ENCODE data around the gene SPAAR. TPM values are rescaled to one million over a fixed set of nuclear protein-coding genes. Genes with fewer than 3 reads are reported as not detected.

Gene SPAAR
- total and polyA plus RNA-seq, 11 donors: 4.1 to 11.3 (median 7.0) TPM

DNA sequence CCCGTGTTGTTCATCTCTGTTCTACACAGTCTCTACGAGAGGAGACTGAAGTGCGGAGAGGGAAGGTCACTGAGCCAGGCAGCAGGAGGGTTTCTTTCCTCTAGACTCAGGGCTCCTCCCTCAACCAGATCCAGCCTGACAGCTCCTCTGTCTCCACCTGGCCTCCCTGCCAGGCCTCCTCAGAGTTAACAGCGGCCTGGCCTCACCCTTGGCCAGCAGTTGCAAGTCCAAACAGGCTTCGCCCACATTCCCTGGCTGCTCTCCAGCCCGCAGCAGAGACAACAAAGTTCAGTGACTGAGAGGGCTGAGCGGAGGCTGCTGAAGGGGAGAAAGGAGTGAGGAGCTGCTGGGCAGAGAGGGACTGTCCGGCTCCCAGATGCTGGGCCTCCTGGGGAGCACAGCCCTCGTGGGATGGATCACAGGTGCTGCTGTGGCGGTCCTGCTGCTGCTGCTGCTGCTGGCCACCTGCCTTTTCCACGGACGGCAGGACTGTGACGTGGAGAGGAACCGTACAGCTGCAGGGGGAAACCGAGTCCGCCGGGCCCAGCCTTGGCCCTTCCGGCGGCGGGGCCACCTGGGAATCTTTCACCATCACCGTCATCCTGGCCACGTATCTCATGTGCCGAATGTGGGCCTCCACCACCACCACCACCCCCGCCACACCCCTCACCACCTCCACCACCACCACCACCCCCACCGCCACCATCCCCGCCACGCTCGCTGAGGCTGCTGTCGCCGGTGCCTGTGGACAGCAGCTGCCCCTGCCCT is 3.2 kb upstream of the SPAAR start, which contains the start of gene HRCT1:
HRCT1 (plus strand) TSS at position 291 of the 768 bp plus-strand sequence; CDS start at position 377, 86 bp downstream.
- Histone ChIP-seq H3K36me3 (no peaks in the 10 kb centered on the region), H3K27ac (peak within 1 kb of the TSS; percentile 87 to 98 (median 95)), H3K9me3 (no peaks in the 10 kb centered on the region), H3K4me1 (peaks cover 21 to 85% (median 76%) of the 10 kb centered on the region in 12 donors), H3K27me3 (no peaks in the 10 kb centered on the region), H3K4me3 (peak within 1 kb of the TSS in 10 of 12 donors; percentile 7 to 59 (median 47))
- WGBS, 4 donors: 39 to 54% (median 43%) methylated on average over 21 to 30 of the region's 30 CpGs
- peak; percentile 36 to 74 (median 51) for ATAC-seq
- TF ChIP-seq, protein P1, sequence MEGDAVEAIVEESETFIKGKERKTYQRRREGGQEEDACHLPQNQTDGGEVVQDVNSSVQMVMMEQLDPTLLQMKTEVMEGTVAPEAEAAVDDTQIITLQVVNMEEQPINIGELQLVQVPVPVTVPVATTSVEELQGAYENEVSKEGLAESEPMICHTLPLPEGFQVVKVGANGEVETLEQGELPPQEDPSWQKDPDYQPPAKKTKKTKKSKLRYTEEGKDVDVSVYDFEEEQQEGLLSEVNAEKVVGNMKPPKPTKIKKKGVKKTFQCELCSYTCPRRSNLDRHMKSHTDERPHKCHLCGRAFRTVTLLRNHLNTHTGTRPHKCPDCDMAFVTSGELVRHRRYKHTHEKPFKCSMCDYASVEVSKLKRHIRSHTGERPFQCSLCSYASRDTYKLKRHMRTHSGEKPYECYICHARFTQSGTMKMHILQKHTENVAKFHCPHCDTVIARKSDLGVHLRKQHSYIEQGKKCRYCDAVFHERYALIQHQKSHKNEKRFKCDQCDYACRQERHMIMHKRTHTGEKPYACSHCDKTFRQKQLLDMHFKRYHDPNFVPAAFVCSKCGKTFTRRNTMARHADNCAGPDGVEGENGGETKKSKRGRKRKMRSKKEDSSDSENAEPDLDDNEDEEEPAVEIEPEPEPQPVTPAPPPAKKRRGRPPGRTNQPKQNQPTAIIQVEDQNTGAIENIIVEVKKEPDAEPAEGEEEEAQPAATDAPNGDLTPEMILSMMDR (IDR thresholded peaks at IDR 0.05): no peak
- TF ChIP-seq POLR2A (IDR thresholded peaks at IDR 0.05): peak in 1 of 2 donors; percentile 48
- intact Hi-C loops (cut with DNase I): loop anchor here in 4 of 10 donors (1.0 to 5.0 kb wide), 4 partner anchors 39 to 116 kb away; no protein-coding TSS in a partner anchor
- DNase-seq: peak; percentile 89 to 96 (median 95)

DNA sequence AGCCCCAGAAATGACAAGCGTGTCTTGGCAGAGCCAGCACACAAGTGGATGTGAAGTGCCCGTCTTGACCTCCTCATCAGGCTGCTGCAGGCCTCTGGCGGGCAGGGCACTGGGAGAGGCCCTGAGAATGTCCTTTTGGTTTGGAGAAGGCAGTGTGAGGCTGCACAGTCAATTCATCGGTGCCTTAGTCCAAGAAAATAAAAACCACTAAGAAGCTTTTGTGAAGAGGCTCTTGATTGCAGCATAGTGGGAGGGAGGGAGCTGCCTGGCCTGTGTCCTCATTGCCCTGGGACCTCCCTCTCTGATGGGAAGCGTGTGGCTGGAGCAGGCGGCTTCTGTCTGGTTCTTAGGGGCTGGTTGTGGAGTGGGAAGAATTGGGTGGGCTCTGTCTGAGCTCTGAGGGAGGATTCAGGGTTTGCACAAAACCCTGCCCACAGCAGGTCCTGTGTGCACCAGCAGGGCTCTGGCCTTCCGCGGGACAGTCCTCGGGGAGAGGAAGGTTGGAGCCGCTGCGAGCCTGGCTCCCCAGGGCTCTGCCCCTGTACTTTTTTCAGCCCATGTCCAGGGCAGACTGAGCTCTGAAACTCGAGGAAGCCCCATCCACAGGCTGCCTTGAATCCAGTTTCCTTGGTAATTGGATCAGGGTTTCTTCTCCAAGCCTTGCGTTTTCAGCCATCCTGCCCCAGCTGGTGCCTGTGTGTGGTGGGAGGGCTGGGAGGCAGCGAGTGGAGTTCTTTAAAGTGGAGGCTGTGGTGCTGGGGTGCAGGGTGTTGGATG is 2.2 kb upstream of the SPAAR start:
- Histone ChIP-seq H3K27ac (peak overlapping the region; percentile 87 to 98 (median 95)), H3K4me3 (peak overlapping the region in 11 of 12 donors; percentile 2 to 59 (median 42)), H3K36me3 (no peaks in the 10 kb centered on the region), H3K9me3 (no peaks in the 10 kb centered on the region), H3K4me1 (peaks cover 21 to 95% (median 82%) of the 10 kb centered on the region in 12 donors), H3K27me3 (no peaks in the 10 kb centered on the region)
- TF ChIP-seq, protein P1 (IDR thresholded peaks at IDR 0.05): no peak
- peak in 1 of 2 donors; percentile 30 for TF ChIP-seq POLR2A (IDR thresholded peaks at IDR 0.05)
- ATAC-seq: peak; percentile 26 to 62 (median 49)
- intact Hi-C loops (cut with DNase I): loop anchor here in 3 of 10 donors (1.0 to 5.0 kb wide), 3 partner anchors 38 to 115 kb away; no protein-coding TSS in a partner anchor
- WGBS, 4 donors: 17 to 47% (median 24%) methylated on average over 11 to 14 of the region's 14 CpGs
- DNase-seq: peak; percentile 61 to 81 (median 80)

DNA sequence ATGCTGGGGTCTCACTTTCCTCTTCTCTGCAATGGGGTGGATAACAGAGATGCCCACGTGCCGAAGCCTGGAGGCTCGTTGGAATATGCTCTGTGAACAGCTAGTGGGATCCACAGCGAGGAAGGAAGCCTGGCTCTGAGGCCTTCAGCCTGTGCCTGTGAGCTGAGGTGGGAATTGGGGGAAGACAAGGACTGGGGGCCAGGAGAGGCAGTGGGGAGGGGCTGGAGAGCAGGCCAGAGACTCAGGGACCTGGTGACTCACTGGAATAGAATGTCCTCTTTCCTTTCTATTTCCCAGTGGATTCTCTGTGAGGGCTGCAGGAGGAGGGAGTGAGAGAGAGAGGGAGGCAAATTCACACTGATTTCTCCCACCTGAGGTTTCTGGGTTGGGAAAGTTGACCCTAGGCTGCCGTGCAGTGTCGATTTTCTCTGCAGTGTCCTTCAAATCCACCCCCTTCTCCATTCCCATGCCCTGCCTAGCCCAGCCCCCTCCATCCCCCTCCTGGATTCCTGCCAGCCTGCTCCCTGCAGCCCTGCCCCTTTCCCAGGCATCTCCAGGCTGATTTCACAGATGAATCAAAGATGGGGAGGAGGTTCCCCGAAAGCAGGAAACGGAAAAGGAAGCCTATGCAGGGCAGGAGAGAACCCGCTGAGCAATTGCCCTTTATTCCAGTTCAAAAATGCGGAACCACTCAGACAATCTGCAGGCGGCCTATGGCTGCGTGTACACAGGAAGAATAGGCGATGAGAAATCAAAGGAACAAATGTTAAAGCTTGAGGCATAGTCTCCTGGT is 1.4 kb upstream of the SPAAR start:
- Histone ChIP-seq H3K36me3 (no peaks in the 10 kb centered on the region), H3K27me3 (no peaks in the 10 kb centered on the region), H3K4me1 (peaks cover 21 to 100% (median 85%) of the 10 kb centered on the region in 12 donors), H3K4me3 (peak overlapping the region in 9 of 12 donors; percentile 18 to 59 (median 53)), H3K27ac (peak overlapping the region; percentile 87 to 98 (median 95)), H3K9me3 (no peaks in the 10 kb centered on the region)
- TF ChIP-seq, protein P1 (IDR thresholded peaks at IDR 0.05): peak in 1 of 12 donors; percentile 8
- peak in 1 of 2 donors; percentile 51 for TF ChIP-seq POLR2A (IDR thresholded peaks at IDR 0.05)
- ATAC-seq: peak; percentile 62 to 70 (median 66)
- WGBS, 4 donors: 27 to 43% (median 36%) methylated on average over 13 of the region's 13 CpGs
- DNase-seq: peak; percentile 76 to 85 (median 82)
- intact Hi-C loops (cut with DNase I): loop anchor here in 2 of 10 donors (5.0 kb wide), 2 partner anchors 39 to 114 kb away; no protein-coding TSS in a partner anchor

Measured in heart left ventricle (tissue), 16 donors.